K562 (cell line): ENCODE data around the gene NRROS. TPM values are rescaled to one million over a fixed set of nuclear protein-coding genes. Genes with fewer than 3 reads are reported as not detected.

Source experiments
- ATF3 ChIP-seq, 2 experiments: fragments of 450-650 bp in 1 of 2; sonication (generic) in 1 of 2; formaldehyde crosslinking in 1 of 2; IDR thresholded peaks in 1 of 2; conservative IDR thresholded peaks in 1 of 2; 2 replicates each; pipeline versions ENCODE4 v1.6.1 to v1.8.1; 2016 to 2023; ENCODE audit warnings: mild to moderate bottlenecking in 2 of 2, moderate library complexity in 2 of 2, inconsistent platforms in 1 of 2, missing genetic modification reagents in 1 of 2
- CBFA2T3 ChIP-seq: fragments of 450-650 bp; IDR thresholded peaks from 2 replicates; pipeline ENCODE4 v1.6.1; 2017
- CREM ChIP-seq: IDR thresholded peaks from 2 replicates; pipeline ENCODE4 v1.6.1; 2014; ENCODE audit warnings: antibody characterized with exemption, low read depth
- GABPA ChIP-seq: fragments of 200-800 bp; sonication (Bioruptor generic); conservative IDR thresholded peaks from 2 replicates; pipeline ENCODE4 v1.6.1; 2016; ENCODE audit warnings: low read depth, missing genetic modification characterization, missing compliant biosample characterization
- HDAC1 ChIP-seq, 2 experiments: fragments of 450-650 bp; IDR thresholded peaks; 2 replicates each; pipeline ENCODE4 v1.6.1; 2016 to 2017; ENCODE audit warnings: inconsistent platforms in 1 of 2, mild to moderate bottlenecking in 1 of 2, moderate library complexity in 1 of 2
- HDAC2 ChIP-seq: fragments of 450-650 bp; IDR thresholded peaks from 2 replicates; pipeline ENCODE4 v1.6.1; 2016; ENCODE audit warnings: mild to moderate bottlenecking
- ILK ChIP-seq: fragments of 450-650 bp; IDR thresholded peaks from 2 replicates; pipeline ENCODE4 v1.6.1; 2016; ENCODE audit warnings: missing genetic modification characterization, low read depth, mild to moderate bottlenecking, missing compliant biosample characterization, moderate library complexity, borderline replicate concordance
- JUND ChIP-seq, 2 experiments: IDR thresholded peaks; 2 replicates in 1 of 2; 3 replicates in 1 of 2; pipeline ENCODE4 v1.6.1; 2011; ENCODE audit warnings: borderline replicate concordance in 2 of 2, low read depth in 2 of 2, low read length in 2 of 2, improper control_type of control experiment in 1 of 2, missing biosample characterization in 1 of 2, missing genetic modification characterization in 1 of 2, missing genetic modification reagents in 1 of 2
- MCM7 ChIP-seq, 2 experiments: fragments of 450-650 bp; IDR thresholded peaks; 2 replicates each; pipeline ENCODE4 v1.6.1; 2016 to 2018
- MEIS2 ChIP-seq: fragments of 450-650 bp; IDR thresholded peaks from 2 replicates; pipeline ENCODE4 v1.6.1; 2014; ENCODE audit warnings: mild to moderate bottlenecking; ENCODE audit not compliant: partially characterized antibody
- NFE2L1 ChIP-seq: fragments of 450-650 bp; IDR thresholded peaks from 2 replicates; pipeline ENCODE4 v1.6.1; 2016; ENCODE audit warnings: missing genetic modification characterization, low read depth, mild to moderate bottlenecking, missing compliant biosample characterization, moderate library complexity, borderline replicate concordance
- PBX2 ChIP-seq, 2 experiments: IDR thresholded peaks in 1 of 2; conservative IDR thresholded peaks in 1 of 2; 2 replicates each; pipeline ENCODE4 v1.6.1; 2016; ENCODE audit warnings: low read depth in 2 of 2, mild to moderate bottlenecking in 1 of 2, missing compliant biosample characterization in 1 of 2, missing genetic modification characterization in 1 of 2, moderate library complexity in 1 of 2
- RNF2 ChIP-seq: sonication (generic); IDR thresholded peaks from 2 replicates; pipeline ENCODE4 v1.6.1; 2016
- SMARCE1 ChIP-seq: fragments of 450-650 bp; IDR thresholded peaks from 2 replicates; pipeline ENCODE4 v1.7.1; 2016; ENCODE audit warnings: mild to moderate bottlenecking
- SOX6 ChIP-seq: fragments of 450-650 bp; IDR thresholded peaks from 2 replicates; pipeline ENCODE4 v1.6.1; 2014; ENCODE audit warnings: mild to moderate bottlenecking
- SPI1 ChIP-seq: IDR thresholded peaks from 2 replicates; pipeline ENCODE4 v1.6.1; 2011; ENCODE audit warnings: low read depth, low read length, control low read depth, borderline replicate concordance
- SRF ChIP-seq, 2 experiments: fragments of 250-450, 450-650 bp in 1 of 2; sonication (Bioruptor Pico) in 1 of 2; sonication (generic) in 1 of 2; formaldehyde crosslinking; IDR thresholded peaks; 2 replicates each; pipeline versions ENCODE4 v1.5.0 to v1.5.1; 2020 to 2022; ENCODE audit warnings: mild to moderate bottlenecking in 1 of 2, missing genetic modification reagents in 1 of 2
- TEAD4 ChIP-seq, 2 experiments: sonication (generic) in 1 of 2; formaldehyde crosslinking in 1 of 2; IDR thresholded peaks; 2 replicates each; pipeline versions ENCODE4 v1.6.1 to v1.8.0; 2012 to 2022; ENCODE audit warnings: borderline replicate concordance in 1 of 2, inconsistent platforms in 1 of 2, low read length in 1 of 2, mild to moderate bottlenecking in 1 of 2, missing genetic modification reagents in 1 of 2
- THRAP3 ChIP-seq: fragments of 450-650 bp; IDR thresholded peaks from 2 replicates; pipeline ENCODE4 v1.6.1; 2016; ENCODE audit warnings: mild to moderate bottlenecking, inconsistent platforms, borderline replicate concordance
- ZBTB7A ChIP-seq: IDR thresholded peaks from 2 replicates; pipeline ENCODE4 v1.6.1; 2011; ENCODE audit warnings: low read depth, mild to moderate bottlenecking, low read length, moderate library complexity, borderline replicate concordance; ENCODE audit not compliant: control insufficient read depth
- ZFP36 ChIP-seq: fragments of 150-350 bp; IDR thresholded peaks from 2 replicates; pipeline ENCODE4 v1.6.1; 2018; ENCODE audit warnings: low read length, low read depth; ENCODE audit not compliant: partially characterized antibody
- ZNF354B ChIP-seq: fragments of 250-450 bp; sonication (Bioruptor Pico); IDR thresholded peaks from 2 replicates; pipeline ENCODE4 v1.4.0; 2020
- ZNF431 ChIP-seq: sonication (generic); formaldehyde crosslinking; IDR thresholded peaks from 2 replicates; pipeline ENCODE4 v1.8.0; 2022; ENCODE audit warnings: mild to moderate bottlenecking, missing genetic modification reagents
- polyA plus RNA-seq, 8 experiments: library from polyadenylated mRNA; depleted of rRNA in 4 of 8; stranded (reverse) in 5 of 8; unstranded in 3 of 8; fragments of >200 nt; fragmentation: Nextera tagmentation in 2 of 8; fragmentation: Illumina TruSeq in 1 of 8; extraction: Ambion mirVana in 2 of 8; extraction: Trizol in 1 of 8; gene quantifications; 2 replicates each; pipeline versions ENCODE4 v1.2.1 to v1.2.3, GENCODE V29; 2011 to 2014; ENCODE audit warnings: inconsistent platforms in 1 of 8, missing spikeins in 1 of 8
- total RNA-seq, 7 experiments: library from RNA; depleted of rRNA in 6 of 7; stranded (reverse); fragments of >200 nt in 6 of 7; fragmentation: Illumina TruSeq in 2 of 7; extraction: Trizol in 2 of 7; gene quantifications; 2 replicates each; pipeline versions ENCODE4 v1.2.1 to v1.2.3, GENCODE V29; 2011 to 2021; ENCODE audit warnings: low replicate concordance in 1 of 7

The NRROS gene
- total and polyA plus RNA-seq, 9 of the 15 experiments (the other 6 are each of a cell fraction or from before 2014, with no cell fraction given): 0.34 to 13.8 (median 3.8) TPM

GRCh38 chr3:196620161-196620604 is 19.3 kb upstream of the NRROS start (continued):
- TF ChIP-seq ATF3 (IDR thresholded peaks at IDR 0.05) (peak; percentile 69), ATF3 (CRISPR knock-in tag; conservative IDR thresholded peaks at IDR 0.05) (no peak), SMARCE1 (peak; percentile 43; the same call in 1 of the 2 replicates), THRAP3 (no peak), SOX6 (0 out of 2 replicates have a peak, but pooled peaks have one; percentile 21), SPI1 (peak; percentile 41; the same call in 1 of the 2 replicates), CREM (peak; percentile 29; the same call in 1 of the 2 replicates), NFE2L1 (tag) (no peak), RNF2 (peak; percentile 61; the same call in 1 of the 2 replicates), PBX2 (CRISPR knock-in tag; IDR thresholded peaks at IDR 0.05; ENCODE audit: low read depth) (no peak), PBX2 (tag; conservative IDR thresholded peaks at IDR 0.05; ENCODE audit: low read depth) (peak; percentile 59), MEIS2 (peak; percentile 83), TEAD4 (IDR thresholded peaks at IDR 0.05; ENCODE audit: low read length) (0 out of 2 replicates have a peak, but pooled peaks have one; percentile 5), TEAD4 (CRISPR knock-in tag; IDR thresholded peaks at IDR 0.05; ENCODE audit: borderline replicate concordance) (no peak), ZFP36 (no peak), HDAC1 (IDR thresholded peaks at IDR 0.05) (peak in 1 of 2 experiments; percentile 85; a peak in 2 of 4 replicates), CBFA2T3 (peak; percentile 43; the same call in 1 of the 2 replicates), ZNF431 (CRISPR knock-in tag) (no peak), HDAC2 (peak; percentile 91), MCM7 (IDR thresholded peaks at IDR 0.05) (no peak), ZBTB7A (peak; percentile 63; the same call in 1 of the 2 replicates), ILK (tag) (no peak), SRF (CRISPR knock-in tag; IDR thresholded peaks at IDR 0.05) (no peak), ZNF354B (CRISPR knock-in tag) (no peak), GABPA (tag) (peak; percentile 32; the same call in 1 of the 2 replicates), JUND (IDR thresholded peaks at IDR 0.05; ENCODE audit: borderline replicate concordance, low read depth, low read length) (peak; percentile 72), JUND (tag; IDR thresholded peaks at IDR 0.05; ENCODE audit: borderline replicate concordance, low read depth, low read length) (peak; percentile 69; the same call in 1 of the 3 replicates)
